ENCODE results near the gene DAW1.
"Not testable (repeated sequence)": the region's sequence is repeated elsewhere in the genome, so short reads cannot be mapped to it uniquely, and the experiment has no call there.

The DAW1 gene

DNA sequence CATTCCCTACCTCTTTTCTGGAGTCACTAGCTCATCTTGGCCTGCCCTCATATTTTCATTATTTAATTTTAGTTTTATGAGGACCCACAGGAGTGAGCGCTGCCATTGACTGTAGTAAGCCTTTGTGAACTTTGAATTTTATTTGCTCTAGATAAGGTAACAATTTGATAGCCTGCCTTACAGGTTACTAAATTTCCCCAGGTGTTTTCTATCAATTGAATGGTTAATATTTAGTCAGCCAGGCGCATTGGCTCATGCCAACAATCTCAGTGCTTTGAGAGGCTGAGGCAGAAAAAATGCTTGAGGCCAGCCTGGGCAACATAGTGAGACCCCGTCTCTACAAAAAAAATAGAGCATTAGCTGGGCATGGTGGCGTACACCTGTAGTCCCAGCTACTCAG is 50.2 kb downstream of the DAW1 start:
- no peak for DNase-seq

DNA sequence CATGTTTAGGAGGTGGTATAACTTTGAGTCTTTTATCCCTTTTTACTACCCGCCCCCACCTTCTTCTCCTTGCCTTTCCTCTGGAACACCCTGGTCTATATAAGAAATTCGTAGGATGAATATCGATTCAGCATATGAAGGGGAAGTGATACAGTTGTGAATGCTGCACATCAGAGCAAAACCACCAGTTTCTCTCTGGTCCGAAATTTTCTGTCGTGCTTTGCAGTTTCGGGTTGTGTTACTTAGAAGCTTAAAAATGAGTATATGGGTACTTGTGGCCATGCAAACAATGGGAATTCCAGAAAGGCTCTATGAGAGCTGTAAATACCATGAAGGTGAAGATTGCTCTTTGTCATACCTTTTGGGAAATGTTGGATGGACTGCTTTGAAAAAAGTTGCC is 60.6 kb downstream of the DAW1 start:
- no peak for DNase-seq

DNA sequence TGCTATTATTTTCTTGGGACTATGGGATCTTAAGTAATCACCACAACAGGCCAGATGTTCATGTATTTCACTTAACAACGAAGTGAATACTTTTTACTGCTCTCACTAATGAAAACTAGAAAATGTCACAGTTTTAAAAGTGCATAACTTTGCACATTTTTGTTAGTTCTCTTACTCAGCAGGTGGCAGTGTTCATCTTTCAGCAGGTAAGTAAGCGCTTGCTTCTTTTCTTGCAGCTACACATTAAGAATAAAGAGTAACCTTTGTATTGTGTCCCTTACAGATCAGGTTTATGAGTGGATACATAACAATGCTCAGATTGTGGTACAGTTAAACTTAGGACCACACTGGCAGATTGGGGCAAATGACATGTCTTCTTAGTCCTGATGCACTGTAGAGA is 61.0 kb downstream of the DAW1 start:
- no peak for DNase-seq

DNA sequence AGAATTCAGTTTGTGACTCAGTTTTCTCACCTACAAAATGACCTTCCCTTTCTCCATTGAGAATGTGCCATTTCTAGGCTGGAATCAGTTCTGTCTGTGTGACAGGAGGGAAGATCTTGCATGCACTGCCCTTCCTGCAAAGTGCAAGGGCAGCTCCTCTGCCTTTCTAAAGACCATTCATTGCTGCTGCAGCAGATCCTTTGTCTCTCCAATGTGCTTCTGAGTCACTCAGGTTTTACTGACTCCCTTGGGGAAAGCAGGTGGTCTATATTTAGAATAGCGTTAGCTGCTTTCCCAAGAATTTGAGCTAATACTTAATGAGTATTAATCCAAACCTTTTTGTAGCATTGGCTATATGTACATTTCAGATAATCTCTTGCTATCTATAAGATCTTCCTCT is 62.5 kb downstream of the DAW1 start:
- DNase-seq = no peak

DNA sequence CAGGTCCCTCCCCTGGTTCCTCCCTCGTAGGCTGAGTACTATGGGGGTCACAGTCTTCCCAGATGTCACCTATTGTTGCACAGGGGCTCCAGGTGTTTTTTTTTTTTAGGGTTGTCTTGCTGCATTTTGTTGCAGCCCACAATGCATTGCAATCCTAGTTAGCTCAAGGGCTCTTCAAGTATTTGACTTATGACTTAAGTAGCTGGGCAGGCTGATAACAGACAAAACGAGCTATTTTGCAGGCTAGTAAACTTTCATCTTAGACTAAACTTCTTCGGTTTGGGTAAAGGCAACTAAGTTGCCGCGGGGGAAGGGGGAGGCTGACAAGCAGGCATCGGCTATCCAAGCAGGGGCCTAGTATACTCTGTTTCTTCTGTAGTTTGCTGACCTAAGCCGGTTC is 64.8 kb downstream of the DAW1 start:
- DNase-seq = not testable (repeated sequence)

DNA sequence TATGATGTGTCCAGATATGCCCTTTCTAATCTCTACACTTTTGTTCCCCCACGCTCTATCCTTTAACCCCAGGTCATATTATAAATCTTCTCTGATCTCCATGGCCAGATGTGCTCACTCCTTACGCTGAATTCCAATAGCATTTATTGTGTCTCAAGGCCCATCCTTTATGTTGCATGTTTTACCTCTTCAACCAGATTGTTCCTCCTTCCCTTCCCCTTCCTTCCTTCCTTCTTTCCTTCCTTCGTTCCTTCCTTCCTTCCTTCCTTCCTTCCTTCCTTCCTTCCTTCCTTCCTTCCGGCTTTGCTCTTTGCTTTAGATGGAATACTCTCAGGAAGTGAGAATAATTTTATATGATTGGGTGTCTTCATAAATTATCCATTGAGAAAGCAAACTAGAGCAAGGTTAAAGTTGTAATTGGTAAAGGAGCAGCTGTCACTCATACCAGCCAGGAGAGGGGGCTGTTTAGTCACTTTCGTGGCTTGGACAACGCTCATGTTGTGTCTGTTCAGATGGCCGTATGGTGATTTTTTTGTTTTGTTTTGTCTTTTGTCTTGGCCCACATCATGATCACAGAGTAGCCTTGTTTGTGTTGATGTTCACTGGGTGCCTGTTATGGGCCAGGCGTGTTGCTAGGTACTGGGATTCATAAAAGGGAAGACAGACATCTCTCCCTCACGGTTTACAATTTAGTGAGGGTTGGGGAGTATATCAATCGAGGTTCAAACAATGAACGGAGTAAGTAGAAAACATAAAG is 68.0 kb downstream of the DAW1 start:
- DNase-seq = no peak

DNA sequence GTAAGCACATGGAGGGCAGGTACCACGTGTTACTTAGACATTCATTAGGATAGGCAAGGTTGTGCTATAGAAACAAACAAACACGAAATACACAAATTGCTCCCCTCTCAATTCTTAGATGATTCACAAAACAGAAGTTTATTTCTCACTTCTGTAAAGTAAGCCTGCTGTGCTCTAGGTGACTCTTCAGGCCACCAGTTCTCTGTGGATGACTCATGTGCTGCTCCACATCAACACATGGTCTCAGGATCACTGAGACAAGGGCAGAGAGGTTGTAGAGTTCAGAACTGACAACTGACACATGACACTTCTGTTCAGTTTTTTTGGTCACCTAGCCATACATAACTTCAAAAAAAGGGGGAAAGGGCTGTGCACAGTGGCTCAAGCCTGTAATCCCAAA is 70.6 kb downstream of the DAW1 start:
- no peak for DNase-seq

DNA sequence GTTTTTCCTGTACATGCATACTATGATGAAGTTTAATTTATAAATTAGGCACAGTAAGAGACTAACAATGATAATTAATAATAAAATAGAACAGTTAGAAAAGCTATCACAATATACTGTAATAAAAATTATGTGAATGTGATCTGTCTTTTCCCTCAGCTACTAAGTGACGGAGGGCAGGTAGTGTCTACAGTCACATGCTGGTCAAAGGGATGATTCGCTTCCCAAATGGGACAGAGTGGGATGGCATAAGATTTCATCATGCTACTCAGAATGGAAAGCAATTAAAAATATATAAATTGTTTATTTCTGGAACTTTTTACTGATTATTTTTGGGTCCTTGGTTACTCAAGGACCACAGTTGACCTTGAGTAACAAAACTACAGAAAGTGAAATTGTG is 71.5 kb downstream of the DAW1 start:
- DNase-seq = no peak

DNA sequence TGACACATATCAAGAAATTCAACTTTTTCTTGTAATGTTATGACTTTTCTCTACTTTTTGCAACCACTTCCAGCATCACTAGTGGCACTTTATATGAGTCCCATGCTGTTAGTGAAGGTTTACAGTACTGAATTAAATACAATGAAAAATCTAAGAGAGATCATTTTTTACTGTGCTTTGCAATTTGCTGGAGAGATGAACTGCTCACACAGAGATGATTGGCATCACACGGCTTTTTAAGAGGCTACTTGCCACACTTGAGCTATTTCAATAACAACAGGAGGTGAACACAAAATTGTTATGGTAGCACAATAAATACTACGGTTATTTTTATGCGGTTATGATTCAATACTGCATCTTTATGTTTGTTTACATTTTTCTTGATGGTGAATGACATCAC is 88.9 kb downstream of the DAW1 start:
- no peak for DNase-seq

DNA sequence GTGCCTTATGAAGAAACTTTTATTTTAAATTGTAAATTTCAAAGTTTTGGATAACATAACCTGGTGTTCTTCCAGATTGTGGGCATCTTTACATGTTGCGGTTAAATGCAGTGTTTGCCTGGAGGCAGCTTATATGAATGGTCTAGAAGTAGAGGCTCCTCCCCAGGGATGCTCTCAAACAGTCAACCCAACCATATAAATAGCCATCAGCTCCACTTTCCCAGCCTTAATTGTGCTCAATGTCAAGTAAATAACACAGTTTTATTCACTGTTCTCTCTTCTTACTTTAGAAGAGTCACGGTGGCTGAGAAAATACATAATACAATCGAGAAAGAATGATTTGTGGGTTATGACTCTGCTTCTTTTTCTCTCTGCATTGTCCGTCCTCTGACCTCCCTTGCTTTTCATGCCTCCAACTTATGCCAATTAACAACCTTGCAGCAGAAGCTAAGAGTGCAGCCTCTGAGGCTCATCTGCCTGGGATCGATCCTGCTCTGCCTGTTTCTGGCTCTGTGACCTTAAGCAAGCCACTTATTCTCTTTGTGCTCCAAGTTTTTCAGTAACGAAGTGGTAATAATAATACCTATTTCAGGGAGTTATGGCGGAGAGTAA is 100.3 kb downstream of the DAW1 start:
- DNase-seq = no peak

DNA sequence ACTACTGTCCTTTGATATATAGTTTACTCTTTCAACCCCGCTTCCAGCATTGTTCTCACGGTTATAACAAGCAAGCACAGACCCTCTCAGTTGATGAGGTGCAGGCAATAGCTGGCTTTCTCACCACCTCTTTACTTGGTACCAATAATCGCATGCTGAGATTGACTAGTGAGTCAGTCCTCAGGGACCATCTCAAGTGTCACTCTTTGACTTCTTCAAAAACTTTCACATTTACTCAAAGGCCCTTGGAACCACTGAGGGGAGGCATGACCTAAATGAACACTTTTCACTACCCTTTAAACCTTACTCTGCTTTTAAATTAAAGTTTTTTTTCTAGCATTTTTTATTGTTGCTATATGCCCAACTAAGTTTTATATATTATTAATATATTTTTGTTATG is 101.8 kb downstream of the DAW1 start:
- no peak for DNase-seq
